Hematopoietic multipotent progenitor cell treated with erythropoietin and hydrocortisone succinate and interleukin-3 and kit ligand, for 6 days (in vitro differentiated cells): ENCODE data around the gene RHOA.
"Not testable (repeated sequence)": the region's sequence is repeated elsewhere in the genome, so short reads cannot be mapped to it uniquely, and the experiment has no call there.

ENCODE experiments used
- DNase-seq: peaks from one replicate; pipeline ENCODE4 v3.0.0-alpha.2; 2015

Gene RHOA

DNA sequence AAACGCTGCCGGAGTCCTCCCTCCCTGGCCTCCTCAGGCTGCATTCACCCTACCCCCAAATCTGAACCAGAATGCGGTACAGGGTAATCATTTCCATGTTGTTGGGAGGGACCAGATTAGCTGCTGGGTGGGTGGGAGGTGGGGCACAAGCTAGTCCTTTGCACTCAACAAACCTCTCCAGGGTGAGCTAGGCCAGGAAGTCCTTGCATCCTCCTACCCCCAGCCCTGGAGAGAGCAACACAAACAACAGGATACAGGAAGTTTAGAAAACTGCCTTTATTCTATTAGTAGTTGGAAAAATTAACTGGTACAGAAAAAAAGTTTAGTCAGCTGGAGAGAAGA lies 52.9 kb downstream of the RHOA start:
- no peak for DNase-seq

DNA sequence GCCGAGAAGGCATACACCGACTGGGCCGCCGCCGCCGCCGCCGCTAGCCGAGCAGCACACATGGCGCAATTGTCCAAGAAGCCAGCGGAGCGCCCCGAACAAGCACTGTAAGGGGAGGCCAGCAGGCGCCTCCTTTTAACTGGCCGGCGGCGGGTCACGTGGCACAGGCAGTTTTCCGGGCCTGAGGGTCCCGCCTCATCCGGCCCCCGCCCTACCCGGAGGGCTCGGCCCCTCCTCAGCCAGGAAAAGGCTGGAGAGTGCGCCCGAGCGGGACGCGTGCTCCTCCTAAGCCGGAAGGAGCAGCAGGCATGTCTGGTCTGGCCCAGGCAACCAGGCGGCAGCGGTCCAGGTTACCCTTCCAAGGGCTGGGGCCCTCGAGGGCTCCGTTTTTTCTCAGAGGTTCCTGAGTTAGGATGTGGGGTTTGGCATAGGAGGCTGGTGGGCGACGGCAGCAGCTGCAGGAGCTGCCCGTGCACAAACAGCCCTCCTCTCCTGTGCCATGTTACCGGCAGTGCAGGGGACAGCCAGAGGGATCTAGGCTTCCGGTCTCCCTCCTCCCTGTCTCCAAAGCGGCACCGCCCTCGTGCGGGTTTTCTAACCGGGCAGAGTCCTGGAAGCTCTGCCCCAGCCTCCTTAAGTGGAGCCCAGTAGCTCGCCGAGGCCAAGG lies 53.4 kb downstream of the RHOA start, which contains the start of gene GPX1:
Gene GPX1 (minus strand): TSS at position 137 of the 667 bp plus-strand sequence. CDS start 75 bp downstream, at position 62.
- peak; percentile 95 for DNase-seq

DNA sequence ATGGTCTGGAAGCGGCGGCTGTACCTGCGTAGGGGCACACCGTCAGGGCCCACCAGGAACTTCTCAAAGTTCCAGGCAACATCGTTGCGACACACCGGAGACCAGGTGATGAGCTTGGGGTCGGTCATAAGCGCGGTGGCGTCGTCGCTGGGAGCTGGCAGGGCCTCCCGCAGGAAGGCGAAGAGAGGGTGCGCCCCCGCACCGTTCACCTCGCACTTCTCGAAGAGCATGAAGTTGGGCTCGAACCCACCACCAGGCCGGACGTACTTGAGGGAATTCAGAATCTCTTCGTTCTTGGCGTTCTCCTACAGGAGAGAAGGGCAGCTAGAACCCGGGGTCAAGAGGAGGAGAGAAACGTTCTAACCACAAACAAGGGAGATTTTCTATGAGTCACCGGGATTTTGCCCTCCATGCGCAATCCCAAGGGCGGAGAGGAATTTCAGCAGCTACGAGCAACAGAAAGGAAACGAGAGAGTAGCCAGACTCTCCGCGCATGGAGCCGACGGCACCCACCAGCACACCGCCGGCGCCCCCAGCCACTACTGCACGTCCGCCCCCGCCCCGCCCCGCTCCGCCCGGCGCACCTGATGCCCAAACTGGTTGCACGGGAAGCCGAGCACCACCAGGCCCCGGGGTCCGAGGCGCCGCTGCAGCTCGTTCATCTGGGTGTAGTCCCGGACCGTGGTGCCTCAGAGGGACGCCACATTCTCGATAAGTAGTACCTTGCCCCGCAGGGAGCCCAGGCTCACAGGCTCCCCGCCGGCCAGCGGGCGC lies 54.1 kb downstream of the RHOA start:
- peak; percentile 32 for DNase-seq

DNA sequence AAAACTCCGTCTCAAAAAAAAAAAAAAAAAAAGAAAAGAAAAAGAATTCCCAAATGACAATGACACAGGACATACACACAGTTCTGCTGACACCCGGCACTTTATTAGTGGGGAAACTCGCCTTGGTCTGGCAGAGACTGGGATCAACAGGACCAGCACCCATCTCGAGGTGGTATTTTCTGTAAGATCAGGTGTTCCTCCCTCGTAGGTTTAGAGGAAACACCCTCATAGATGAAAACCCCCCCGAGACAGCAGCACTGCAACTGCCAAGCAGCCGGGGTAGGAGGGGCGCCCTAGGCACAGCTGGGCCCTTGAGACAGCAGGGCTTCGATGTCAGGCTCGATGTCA lies 54.7 kb downstream of the RHOA start:
- not testable (repeated sequence) for DNase-seq

DNA sequence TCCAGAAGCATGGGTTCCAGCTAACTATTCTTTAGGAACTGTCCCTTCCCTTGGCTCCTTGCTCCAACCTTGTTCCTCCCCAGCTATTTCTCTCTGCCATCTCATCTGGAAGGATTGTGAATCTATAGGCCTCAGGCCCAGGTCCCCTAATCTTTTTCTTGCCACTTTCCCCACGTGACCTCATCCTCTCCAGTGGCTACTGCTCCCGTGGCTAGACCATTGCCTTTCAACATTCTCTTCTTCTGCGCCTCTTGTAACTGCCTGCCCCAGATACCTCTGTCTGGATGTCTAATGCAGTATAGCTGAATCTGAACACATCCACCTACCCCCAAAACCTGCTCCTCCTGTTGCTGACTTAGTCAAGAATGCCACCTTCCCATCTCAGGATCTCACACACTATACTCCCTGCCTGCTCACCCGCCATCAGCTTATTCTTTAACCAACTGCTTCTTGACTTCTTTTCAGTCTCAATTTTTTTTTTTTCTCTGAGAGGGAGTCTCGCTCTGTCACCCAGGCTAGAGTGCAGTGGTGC lies 58.8 kb downstream of the RHOA start:
- peak; percentile 61 for DNase-seq

DNA sequence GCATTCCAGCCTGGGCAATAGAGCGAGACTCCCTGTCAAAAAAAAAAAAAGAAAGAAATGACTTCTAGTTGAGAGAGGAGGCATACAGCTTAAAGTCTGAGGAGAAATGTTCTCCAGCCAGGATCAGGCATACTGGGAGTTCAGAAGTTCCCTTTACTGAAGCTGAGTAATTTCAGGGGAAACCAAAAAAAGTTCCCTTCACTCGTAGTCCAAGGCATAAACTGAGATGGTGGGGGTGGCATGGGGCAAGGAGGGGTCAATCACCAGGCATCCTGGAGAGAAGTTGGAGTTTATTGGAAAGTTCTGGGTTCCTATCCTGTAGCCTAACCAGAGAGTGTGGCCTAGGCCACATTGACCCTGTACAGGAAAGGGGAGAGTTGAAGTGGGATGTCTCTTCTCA lies 59.5 kb downstream of the RHOA start:
- DNase-seq: no peak

DNA sequence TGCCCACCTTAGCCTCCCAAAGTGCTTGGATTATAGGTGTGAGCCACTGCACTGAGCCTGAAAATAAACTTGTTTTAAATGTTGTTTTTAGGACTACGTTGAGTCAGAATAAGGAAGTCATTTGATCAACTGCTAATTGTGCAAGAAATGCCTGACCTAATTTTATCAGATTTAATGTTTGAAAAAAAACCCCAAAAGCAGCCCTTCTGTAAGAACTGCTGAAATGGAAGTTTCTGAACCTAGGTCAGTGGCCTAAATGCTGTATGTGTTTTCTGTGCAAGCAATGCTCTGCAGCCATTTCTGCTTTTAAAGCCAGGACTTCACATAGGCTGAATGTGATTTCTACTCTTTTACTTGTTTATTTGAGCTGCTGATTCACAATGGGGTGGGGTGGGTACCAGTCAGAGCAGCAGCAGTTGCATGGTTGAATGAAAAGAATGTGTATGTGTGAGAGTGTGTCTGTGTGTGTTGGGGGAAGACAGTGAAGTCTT lies 60.2 kb downstream of the RHOA start:
- DNase-seq: peak; percentile 81

DNA sequence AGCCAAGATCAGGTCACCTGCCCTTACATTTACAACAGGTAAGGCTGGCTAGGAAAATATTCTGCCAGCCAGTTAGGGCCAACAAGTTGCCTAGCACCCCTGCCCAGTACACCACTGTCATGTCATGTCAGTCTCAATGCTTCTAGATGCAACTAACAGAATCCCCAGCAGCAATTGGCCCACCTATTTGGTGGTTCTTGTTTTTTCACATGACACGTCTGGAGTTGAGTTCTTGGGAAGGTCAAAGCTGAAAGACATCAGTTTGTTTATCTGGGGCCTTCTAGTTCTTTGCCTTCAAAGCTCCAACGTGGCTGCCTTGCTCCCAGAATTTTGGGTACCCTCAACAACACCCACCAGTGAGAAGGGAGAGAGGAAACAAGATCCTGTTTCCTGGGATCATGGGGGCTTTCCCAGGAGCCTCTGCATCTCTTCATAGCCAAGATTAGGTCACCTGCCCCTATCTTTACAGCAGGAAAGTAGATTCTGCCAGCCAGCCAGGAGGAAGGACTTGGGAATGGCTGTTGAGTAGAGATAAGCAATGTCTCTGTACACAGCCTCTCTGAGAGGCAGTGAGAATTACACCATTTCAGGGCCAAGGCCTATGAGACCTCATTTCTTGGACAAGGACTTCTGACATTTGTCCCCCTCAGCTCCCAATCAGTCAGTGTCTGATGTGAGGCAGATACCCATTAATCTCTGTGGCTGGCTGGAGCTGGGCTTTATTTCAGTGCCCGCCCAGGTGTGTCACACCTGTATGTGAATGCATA lies 62.2 kb downstream of the RHOA start:
- DNase-seq: peak; percentile 92

DNA sequence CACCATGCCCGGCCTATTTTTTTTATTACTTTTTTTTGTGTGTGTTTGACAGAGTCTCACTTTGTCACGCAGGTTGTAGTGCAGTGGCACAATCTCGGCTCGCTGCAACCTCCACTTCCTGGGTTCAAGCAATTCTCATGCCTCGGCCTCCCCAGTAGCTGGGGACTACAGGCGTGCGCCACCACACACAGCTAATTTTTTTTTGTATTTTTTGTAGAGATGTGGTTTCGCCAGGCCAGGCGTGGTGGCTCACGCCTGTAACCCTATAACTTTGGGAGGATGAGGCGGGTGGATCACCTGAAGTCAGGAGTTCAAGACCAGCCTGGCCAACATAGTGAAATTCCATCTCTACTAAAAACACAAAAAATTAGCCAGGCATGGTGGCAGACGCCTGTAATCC lies 63.4 kb downstream of the RHOA start:
- not testable (repeated sequence) for DNase-seq

DNA sequence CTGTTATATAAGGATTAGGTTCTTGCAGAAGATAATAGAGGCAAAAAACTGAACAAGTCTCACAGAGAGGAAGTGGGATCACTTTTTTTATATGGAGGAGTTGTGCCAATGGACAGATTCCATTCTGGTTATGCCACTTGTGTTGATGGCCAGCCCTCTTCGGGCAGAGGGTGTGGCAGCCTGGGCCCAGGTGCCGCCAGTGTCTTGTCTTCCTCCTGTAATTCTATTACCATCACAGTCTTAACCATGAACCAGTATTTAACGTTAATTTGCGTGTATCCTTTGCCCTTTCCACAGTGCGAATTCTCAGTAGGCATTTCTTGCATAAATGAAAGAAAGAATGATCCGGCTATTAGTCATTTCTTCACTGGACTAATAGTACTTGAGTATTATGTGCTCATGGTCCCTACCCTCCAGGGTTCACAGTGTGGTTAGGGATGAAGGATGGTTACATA lies 65.0 kb downstream of the RHOA start:
- DNase-seq: no peak

DNA sequence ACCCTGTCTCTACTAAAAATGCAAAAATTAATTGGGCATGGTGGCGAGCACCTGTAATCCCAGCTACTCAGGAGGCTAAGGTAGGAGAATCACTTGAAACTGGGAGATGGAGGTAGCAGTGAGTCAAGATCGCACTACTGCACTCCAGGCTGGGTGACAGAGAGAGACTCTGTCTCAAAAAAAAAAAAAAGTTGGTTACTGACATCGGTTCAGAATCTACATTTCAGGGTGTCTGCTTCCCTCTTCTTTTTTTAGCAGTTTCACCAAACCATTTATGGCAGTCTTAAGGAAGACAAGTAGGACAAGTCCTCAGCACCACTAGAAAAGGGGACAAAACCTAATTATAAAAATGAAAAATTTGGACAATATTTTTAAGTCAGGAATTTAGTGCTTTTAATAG lies 68.6 kb downstream of the RHOA start:
- DNase-seq: no peak

DNA sequence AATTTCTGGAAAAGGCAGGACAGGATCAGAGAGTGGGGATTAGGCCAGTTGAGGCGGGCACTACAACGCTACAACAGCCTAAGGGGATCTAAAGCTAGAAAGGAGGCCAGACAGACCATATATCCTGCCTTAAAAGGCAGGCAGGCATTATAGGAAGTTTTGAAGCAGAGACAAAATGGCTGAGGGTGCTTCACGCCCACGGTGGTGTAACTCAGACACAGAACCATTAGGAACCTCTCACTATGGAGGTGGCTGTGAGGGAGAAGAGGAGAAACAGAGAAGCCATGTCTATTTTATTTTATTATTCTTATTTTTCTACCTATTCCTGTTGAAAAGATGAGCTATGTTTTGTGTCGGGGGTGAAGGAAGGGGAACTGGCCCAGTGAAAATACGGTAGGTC lies 69.8 kb downstream of the RHOA start:
- no peak for DNase-seq

DNA sequence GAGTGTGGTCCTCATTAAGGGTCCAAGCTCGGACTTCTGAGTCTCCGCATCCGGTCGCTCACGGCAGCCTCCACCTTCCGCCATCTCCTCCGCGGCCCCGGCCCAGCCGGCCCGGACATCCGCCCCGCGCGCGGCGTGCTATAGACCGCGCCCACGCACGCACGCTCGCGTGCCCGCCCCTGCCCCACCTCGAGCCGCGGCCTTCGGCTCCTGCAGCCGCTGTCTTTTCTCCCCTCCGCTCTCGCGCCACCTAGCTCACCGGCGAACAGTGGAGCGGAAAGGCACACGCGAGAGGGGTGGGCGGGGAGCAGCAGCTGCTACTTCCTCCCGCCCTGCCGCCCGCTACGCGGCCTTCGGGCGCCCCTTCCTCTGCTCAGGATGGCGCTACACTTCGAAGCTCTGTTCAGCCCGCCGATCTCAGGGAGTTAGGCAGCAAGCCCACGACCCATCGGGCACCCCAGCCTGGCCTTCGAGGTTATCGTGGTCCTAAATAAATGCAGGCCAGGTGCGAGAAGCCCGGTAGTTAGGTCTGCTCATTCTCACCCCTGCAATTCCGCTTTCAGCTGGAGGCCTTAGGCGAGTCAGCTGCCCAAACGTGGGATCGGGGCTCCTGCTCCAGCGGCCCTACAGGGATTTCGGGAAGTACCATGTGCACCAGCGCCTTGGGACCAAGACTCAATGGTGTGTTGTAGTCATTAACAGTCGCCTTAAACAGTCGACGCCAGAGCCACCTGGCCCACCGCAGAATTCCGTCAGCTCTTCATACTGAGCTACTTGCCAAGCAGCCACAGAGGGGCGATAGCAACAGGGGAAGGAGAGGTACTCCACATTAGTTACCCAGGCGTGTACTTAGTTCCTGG lies 71.6 kb downstream of the RHOA start, which contains the start of gene USP4:
Gene USP4 (minus strand): TSS at position 113 of the 860 bp plus-strand sequence. CDS start 29 bp downstream, at position 84.
- DNase-seq: peak; percentile 96

DNA sequence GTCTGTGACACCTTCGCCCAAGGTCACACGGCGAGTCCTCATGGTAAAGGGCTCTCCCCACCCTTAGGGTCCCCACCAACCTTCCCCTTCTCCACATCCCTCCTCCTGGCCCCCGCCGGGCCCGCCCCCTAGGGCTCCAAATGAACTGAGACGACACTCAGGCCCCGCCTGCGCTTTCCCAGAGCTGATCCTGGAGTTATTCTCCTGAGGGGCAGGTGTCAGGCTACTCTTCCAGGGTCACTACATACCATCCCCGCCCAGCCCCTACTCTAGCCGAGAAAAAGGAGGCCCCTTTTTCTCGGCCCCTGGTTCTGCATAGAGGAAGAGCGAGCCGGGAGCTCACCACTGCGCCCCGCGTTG lies 72.2 kb downstream of the RHOA start:
- DNase-seq: no peak

DNA sequence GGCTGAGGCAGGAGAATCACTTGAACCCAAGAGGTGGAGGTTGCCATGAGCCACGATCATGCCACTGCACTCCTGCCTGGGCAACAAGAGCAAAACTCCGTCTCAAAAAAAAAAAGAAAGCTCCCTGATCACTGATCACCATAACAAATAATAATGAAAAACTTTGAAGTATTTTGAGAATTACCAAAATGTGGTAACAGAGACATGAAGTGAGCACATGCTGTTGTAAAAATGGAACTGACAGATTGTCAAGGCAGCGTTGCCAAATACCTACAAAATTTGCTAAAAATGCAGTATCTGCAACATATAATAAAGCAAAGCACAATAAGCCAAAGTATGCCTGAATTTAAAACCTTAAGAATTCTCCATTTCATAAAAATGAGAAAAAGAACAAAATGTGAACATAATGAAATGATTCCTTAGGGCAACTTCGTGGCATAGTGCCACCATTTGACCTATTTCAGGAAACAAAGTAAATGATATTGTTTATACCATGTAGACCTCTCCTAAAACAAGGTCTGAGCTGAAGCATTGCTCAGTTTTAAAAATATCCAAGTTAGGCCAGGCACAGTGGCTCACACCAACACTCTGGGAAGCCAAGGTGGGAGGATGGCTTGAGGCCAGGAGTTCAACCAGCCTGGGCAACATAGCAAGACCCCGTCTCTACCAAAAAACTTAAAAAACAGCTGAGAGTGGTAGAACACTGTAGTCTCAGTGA lies 77.7 kb downstream of the RHOA start:
- DNase-seq: no peak

DNA sequence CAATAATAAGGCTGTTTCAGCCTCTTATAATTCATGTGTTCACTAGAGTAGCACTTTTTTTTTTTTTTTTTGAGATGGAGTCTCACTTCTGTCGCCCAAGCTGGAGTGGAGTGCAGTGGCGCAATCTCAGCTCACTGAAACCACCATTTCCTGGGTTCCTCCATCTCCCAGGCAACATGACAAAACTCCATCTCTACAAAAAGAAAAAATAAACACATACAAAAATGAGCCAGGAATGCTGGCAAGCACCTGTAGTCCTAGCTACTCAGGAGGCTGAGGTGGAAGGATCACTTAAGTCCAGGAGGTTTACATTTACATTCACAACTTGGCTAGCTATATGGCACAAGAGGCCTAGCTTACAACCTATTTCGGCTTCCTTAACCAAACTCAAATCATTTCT lies 78.7 kb downstream of the RHOA start:
- DNase-seq: no peak

DNA sequence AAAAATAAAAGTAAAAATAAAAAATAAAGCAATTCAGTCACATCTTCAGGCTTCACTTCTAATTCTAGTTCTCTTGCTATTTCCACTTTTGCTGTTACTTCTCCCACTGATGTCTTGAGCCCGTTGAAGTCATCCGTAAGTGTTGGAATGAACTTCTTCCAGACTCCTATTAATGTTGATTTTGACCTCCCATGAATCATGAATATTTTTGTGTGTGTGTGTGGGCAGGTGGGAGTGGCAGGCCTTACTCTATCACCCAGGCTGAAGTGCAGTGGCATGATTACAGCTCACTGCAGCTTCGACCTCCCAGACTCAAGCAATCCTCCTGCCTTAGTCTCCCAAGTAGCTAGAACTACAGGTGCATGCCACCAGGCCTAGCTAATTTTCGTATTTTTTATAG lies 82.6 kb downstream of the RHOA start:
- no peak for DNase-seq

DNA sequence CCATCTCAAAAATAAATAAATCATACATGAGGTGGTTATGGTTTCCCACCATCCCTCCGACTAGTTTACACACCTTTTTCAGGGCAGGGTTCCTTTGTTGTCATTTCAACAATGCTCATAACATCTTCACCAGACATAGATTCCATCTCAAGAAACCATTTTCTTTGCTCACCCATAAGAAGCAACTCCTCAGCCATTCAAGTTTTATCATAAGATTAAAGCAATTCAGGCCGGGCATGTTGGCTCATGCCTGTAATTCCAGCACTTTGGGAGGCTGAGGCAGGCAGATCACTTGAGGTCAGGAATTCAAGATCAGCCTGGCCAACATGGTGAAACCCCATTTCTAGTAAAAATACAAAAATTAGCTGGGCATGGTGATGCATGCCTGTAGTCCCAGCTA lies 83.4 kb downstream of the RHOA start:
- not testable (repeated sequence) for DNase-seq

DNA sequence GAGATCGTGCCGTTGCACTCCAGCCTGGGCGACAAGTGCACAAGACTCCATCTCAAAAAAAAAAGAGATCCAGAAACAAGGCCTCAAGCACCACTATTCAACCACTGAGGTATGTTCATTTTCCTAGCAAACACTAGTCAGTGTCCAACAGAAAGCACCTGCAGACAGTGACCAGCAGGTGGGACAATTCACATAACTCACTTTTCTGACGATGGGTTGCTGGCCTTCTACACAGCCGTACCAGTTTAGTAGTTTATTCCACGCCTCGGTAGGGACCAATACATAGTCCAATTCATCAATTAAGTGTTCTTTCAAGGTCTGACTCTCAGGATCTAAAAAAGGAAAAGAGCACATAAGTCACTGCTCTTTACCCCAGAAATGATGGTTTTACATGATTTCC lies 84.3 kb downstream of the RHOA start:
- peak; percentile 45 for DNase-seq

DNA sequence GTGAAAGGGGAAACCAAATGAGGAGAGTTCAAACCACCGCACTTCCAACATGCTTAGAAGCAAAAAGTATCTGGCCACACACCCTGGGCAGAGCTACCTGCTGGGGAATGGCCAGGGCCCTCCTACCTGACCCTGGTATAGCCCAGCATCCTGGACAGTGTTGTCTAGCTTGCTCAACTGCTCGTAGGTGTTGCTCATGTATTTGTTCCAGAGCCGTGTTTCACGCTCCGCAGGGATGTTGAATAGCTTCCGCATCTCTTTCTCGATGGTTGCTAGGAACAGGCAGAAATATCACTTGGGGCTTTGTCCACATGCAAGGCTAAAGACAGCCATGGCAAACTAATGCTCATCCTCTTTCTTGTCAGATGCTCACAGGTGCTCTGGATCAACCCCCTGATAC lies 87.0 kb downstream of the RHOA start:
- no peak for DNase-seq

DNA sequence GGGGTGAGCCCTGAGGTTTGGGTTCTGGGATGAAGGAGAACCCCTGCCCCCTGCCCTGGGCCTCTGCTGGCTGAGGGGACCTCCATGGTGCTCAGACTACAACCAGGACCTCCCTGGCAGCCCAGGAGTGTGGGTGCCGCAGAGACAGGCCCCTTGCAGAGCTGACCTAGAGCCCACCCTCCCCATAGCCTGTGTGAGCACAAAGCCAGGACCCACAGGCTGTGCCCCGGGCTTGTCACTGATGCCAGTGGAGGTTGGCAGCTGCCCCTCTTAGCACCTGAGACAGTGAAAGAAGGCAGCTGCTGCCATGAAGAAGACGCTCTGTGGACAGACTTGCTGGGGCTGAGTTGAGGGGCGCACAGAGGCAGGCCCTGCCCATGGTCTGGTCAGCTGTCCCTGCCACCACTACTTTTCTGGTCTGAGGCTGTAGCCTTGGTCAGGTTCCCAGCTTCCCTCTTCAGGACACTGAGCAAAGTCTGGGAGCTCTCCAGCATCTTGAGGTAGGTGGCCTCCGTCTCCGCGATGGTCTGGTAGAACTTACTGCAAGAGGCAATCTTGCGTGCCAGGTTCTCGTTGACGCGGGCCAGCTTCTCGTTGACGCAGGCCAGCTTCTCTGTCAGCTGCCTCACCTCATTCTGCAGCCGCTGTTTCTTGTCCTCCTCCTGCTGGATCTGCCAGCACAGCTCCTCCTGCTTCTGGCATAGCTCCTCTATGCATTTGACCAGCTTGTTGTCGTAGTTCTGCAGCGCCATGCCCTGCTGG lies 94.9 kb downstream of the RHOA start:
- DNase-seq: no peak
